Left lung (tissue), 10 donors: ENCODE data around the gene CUX1. TPM values are rescaled to one million over a fixed set of nuclear protein-coding genes. Genes with fewer than 3 reads are reported as not detected.

Experiments
- ATAC-seq: fragments of 200-7000 bp; cut with Tn5 transposase; one replicate; pipeline ENCODE4 v1.9.1; 2020; ENCODE audit warnings: moderate library complexity
- DNase-seq, 4 donors: peaks; one replicate each; pipeline ENCODE4 v3.0.0-alpha.2; 2013 to 2020
- H3K27ac ChIP-seq, 2 donors: fragments of 200-600 bp; sonication (generic) in 1 of 2; one replicate each; pipeline versions ENCODE4 v1.5.0 to v1.8.0; 2020 to 2021
- H3K27me3 ChIP-seq, 2 donors: fragments of 200-600 bp; sonication (generic) in 1 of 2; one replicate each; pipeline versions ENCODE4 v1.5.0 to v1.8.0; 2020 to 2021
- H3K36me3 ChIP-seq, 2 donors: fragments of 200-600 bp; sonication (generic) in 1 of 2; one replicate each; pipeline versions ENCODE4 v1.5.0 to v1.8.0; 2020 to 2021
- H3K4me1 ChIP-seq, 2 donors: fragments of 200-600 bp; one replicate each; pipeline ENCODE4 v1.8.0; 2021
- H3K4me3 ChIP-seq, 2 donors: fragments of 200-600 bp; sonication (generic) in 1 of 2; one replicate each; pipeline versions ENCODE4 v1.5.0 to v1.8.0; 2020 to 2021; ENCODE audit warnings: mild to moderate bottlenecking in 1 of 2
- H3K9me3 ChIP-seq, 2 donors: fragments of 200-600 bp; sonication (generic) in 1 of 2; one replicate each; pipeline versions ENCODE4 v1.5.0 to v1.8.0; 2020 to 2021
- CTCF ChIP-seq, 2 donors: fragments of 200-600 bp; sonication (generic) in 1 of 2; IDR thresholded peaks; one replicate each; pipeline versions ENCODE4 v1.5.0 to v1.8.0; 2021; ENCODE audit warnings: antibody characterized with exemption in 2 of 2
- intact Hi-C, 2 donors: fragments of 100-400 bp; cut with DNase I; formaldehyde crosslinking; loops; one replicate each; pipeline versions ENCODE4 v1.11.2 to v1.14.2; 2022
- polyA plus RNA-seq, 6 donors: library from polyadenylated mRNA; unstranded; fragments of 120-200 nt; gene quantifications; one replicate each; pipeline ENCODE4 v1.2.1, GENCODE V29; 2013; ENCODE audit not compliant: insufficient read length in 6 of 6
- total RNA-seq, 2 donors: library from RNA; stranded (reverse); fragmentation: NEBNext Ultra II Directional; extraction: Animal tissue kit (Norgen Biotek cat#: 25700); gene quantifications; one replicate each; pipeline ENCODE4 v1.2.1, GENCODE V29; 2021
- donor health status: DM: no; HTN: yes; CAD: no.
- donor health status: DM: no; HTN: no; CAD: no.

The CUX1 gene
- total and polyA plus RNA-seq, 8 donors: 86.4 to 157 (median 96.4) TPM

- ATAC-seq: no peak
- DNase-seq: no peak
- no peak overlapping the region for H3K4me3 ChIP-seq
- H3K27me3 ChIP-seq: no peaks in the 10 kb centered on the region
- H3K9me3 ChIP-seq: no peaks in the 10 kb centered on the region
- intact Hi-C loops: no loop called here
- H3K27ac ChIP-seq: no peak overlapping the region
- TF ChIP-seq CTCF (IDR thresholded peaks at IDR 0.05): no peak
- H3K4me1 ChIP-seq: peaks cover 23 to 48% of the 10 kb centered on the region in 2 donors
- no peaks in the 10 kb centered on the region for H3K36me3 ChIP-seq
Observed at GRCh38 chr7:101945034-101945758, 127.8 kb downstream of the CUX1 start.

GRCh38 chr7:101947899-101948298 is 130.5 kb downstream of the CUX1 start:
- Histone ChIP-seq H3K27me3 (no peaks in the 10 kb centered on the region), H3K4me3 (no peak overlapping the region), H3K36me3 (no peaks in the 10 kb centered on the region), H3K9me3 (no peaks in the 10 kb centered on the region), H3K4me1 (peaks cover 12 to 48% of the 10 kb centered on the region in 2 donors), H3K27ac (no peak overlapping the region)
- DNase-seq (peak in 1 of 4 donors; percentile 55), ATAC-seq (peak; percentile 27)
- intact Hi-C loops: no loop called here
- TF ChIP-seq CTCF (IDR thresholded peaks at IDR 0.05): no peak

GRCh38 chr7:101948650-101949049 is 131.2 kb downstream of the CUX1 start:
- no peak overlapping the region for H3K27ac ChIP-seq

GRCh38 chr7:101950450-101951119 is 133.2 kb downstream of the CUX1 start:
- DNase-seq: peak in 1 of 4 donors; percentile 66
- no peaks in the 10 kb centered on the region for H3K27me3 ChIP-seq

More at GRCh38 chr7:101948650-101949049, 131.2 kb downstream of the CUX1 start:
- Histone ChIP-seq H3K4me3 (no peak overlapping the region), H3K36me3 (no peaks in the 10 kb centered on the region), H3K4me1 (peaks cover 20 to 53% of the 10 kb centered on the region in 2 donors), H3K27me3 (no peaks in the 10 kb centered on the region), H3K9me3 (no peaks in the 10 kb centered on the region)
- TF ChIP-seq CTCF (IDR thresholded peaks at IDR 0.05): no peak
- ATAC-seq (no peak), DNase-seq (no peak)
- intact Hi-C loops: no loop called here

More at GRCh38 chr7:101950450-101951119, 133.2 kb downstream of the CUX1 start:
- intact Hi-C loops: no loop called here
- ATAC-seq: no peak
- H3K4me1 ChIP-seq: peaks cover 24 to 63% of the 10 kb centered on the region in 2 donors
- H3K36me3 ChIP-seq: no peaks in the 10 kb centered on the region
- H3K27ac ChIP-seq: peak overlapping the region; percentile 4 to 33
- no peak for TF ChIP-seq CTCF (IDR thresholded peaks at IDR 0.05)
- no peak overlapping the region for H3K4me3 ChIP-seq
- H3K9me3 ChIP-seq: no peaks in the 10 kb centered on the region
